SK-N-SH treated with all-trans-retinoic acid at 6 μM for 48 hours (cell line): ENCODE measurements around the gene CACNA1C.

Experiments
- ATAC-seq: fragments of 200-7000 bp; cut with Tn5 transposase; 3 replicates; pipeline ENCODE4 v1.9.1; 2020; ENCODE audit warnings: mild to moderate bottlenecking, moderate library complexity
- ARNTL ChIP-seq: fragments of 450-650 bp; formaldehyde crosslinking; IDR thresholded peaks from 2 replicates; pipeline ENCODE4 v1.5.0; 2020; ENCODE audit warnings: low read depth, mild to moderate bottlenecking, moderate library complexity, borderline replicate concordance
- BACH2 ChIP-seq: fragments of 250-450 bp; sonication (Bioruptor Pico); IDR thresholded peaks from 2 replicates; pipeline ENCODE4 v1.9.0; 2021; ENCODE audit warnings: mild to moderate bottlenecking, borderline replicate concordance
- CSDC2 ChIP-seq: fragments of 250-450 bp; sonication (Bioruptor Pico); IDR thresholded peaks from 2 replicates; pipeline ENCODE4 v1.5.0; 2020; ENCODE audit warnings: mild to moderate bottlenecking, moderate library complexity
- ESRRG ChIP-seq: fragments of 250-450 bp; sonication (Bioruptor Pico); IDR thresholded peaks from 2 replicates; pipeline ENCODE4 v1.6.1; 2021; ENCODE audit warnings: mild to moderate bottlenecking
- OSR1 ChIP-seq: fragments of 250-450 bp; sonication (Bioruptor Pico); IDR thresholded peaks from 2 replicates; pipeline ENCODE4 v1.8.0; 2022; ENCODE audit warnings: moderate library complexity, mild to moderate bottlenecking, inconsistent platforms
- POU6F1 ChIP-seq: fragments of 250-450 bp; sonication (Bioruptor Pico); IDR thresholded peaks from 2 replicates; pipeline ENCODE4 v1.8.0; 2021; ENCODE audit warnings: low read depth, mild to moderate bottlenecking, moderate library complexity, borderline replicate concordance
- PPARA ChIP-seq: fragments of 250-450 bp; sonication (Bioruptor Pico); IDR thresholded peaks from 2 replicates; pipeline ENCODE4 v1.5.0; 2020; ENCODE audit warnings: mild to moderate bottlenecking, borderline replicate concordance
- RARB ChIP-seq: fragments of 250-450 bp; sonication (Bioruptor Pico); IDR thresholded peaks from 2 replicates; pipeline ENCODE4 v1.8.0; 2021; ENCODE audit warnings: mild to moderate bottlenecking, moderate library complexity
- TCF4 ChIP-seq: fragments of 250-450 bp; sonication (Bioruptor Pico); IDR thresholded peaks from 2 replicates; pipeline ENCODE4 v1.8.0; 2021; ENCODE audit warnings: mild to moderate bottlenecking, moderate library complexity, borderline replicate concordance
- TOX ChIP-seq: fragments of 250-450 bp; sonication (Bioruptor Pico); IDR thresholded peaks from 2 replicates; pipeline ENCODE4 v1.8.0; 2021; ENCODE audit warnings: mild to moderate bottlenecking, moderate library complexity, borderline replicate concordance
- ZC3H10 ChIP-seq: fragments of 250-450 bp; sonication (Bioruptor Pico); IDR thresholded peaks from 2 replicates; pipeline ENCODE4 v1.5.1; 2021; ENCODE audit warnings: mild to moderate bottlenecking, moderate library complexity
- ZFP3 ChIP-seq: fragments of 250-450 bp; sonication (Bioruptor Pico); IDR thresholded peaks from 2 replicates; pipeline ENCODE4 v1.5.0; 2020; ENCODE audit warnings: mild to moderate bottlenecking, moderate library complexity
- ZFP30 ChIP-seq: fragments of 450-650 bp; formaldehyde crosslinking; IDR thresholded peaks from 2 replicates; pipeline ENCODE4 v1.5.0; 2022; ENCODE audit warnings: mild to moderate bottlenecking, moderate library complexity
- ZNF565 ChIP-seq: fragments of 450-650 bp; formaldehyde crosslinking; conservative IDR thresholded peaks from 2 replicates; pipeline ENCODE4 v1.5.0; 2020; ENCODE audit warnings: low read depth, mild to moderate bottlenecking, moderate library complexity
- ZNF70 ChIP-seq: fragments of 450-650 bp; formaldehyde crosslinking; IDR thresholded peaks from 2 replicates; pipeline ENCODE4 v1.5.0; 2020; ENCODE audit warnings: mild to moderate bottlenecking, moderate library complexity
- ZNF8 ChIP-seq: fragments of 450-650 bp; formaldehyde crosslinking; IDR thresholded peaks from 2 replicates; pipeline ENCODE4 v1.5.0; 2020; ENCODE audit warnings: mild to moderate bottlenecking, moderate library complexity
- TF ChIP-seq, protein P1 (sequence below): fragments of 250-450 bp; sonication (Bioruptor Pico); IDR thresholded peaks from 2 replicates; pipeline ENCODE4 v1.5.1; 2021; ENCODE audit warnings: mild to moderate bottlenecking, moderate library complexity
- TF ChIP-seq, protein P2 (sequence below): fragments of 250-450 bp; sonication (Bioruptor Pico); IDR thresholded peaks from 2 replicates; pipeline ENCODE4 v1.5.1; 2020; ENCODE audit warnings: low read depth, mild to moderate bottlenecking, moderate library complexity
- TF ChIP-seq, protein P3 (sequence below): fragments of 250-450 bp; sonication (Bioruptor Pico); IDR thresholded peaks from 2 replicates; pipeline ENCODE4 v1.5.0; 2020; ENCODE audit warnings: mild to moderate bottlenecking, moderate library complexity
- TF ChIP-seq, protein P4 (sequence below): fragments of 250-450 bp; sonication (Bioruptor Pico); IDR thresholded peaks from 2 replicates; pipeline ENCODE4 v1.8.0; 2020; ENCODE audit warnings: mild to moderate bottlenecking, moderate library complexity, borderline replicate concordance

The CACNA1C gene

GRCh38 chr12:2352203-2352602 lies 299.4 kb downstream of the CACNA1C start:
- TF ChIP-seq ESRRG: no peak
- TF ChIP-seq ARNTL (CRISPR knock-in tag): no peak
- no peak for TF ChIP-seq TOX (CRISPR knock-in tag)
- TF ChIP-seq, protein P1, sequence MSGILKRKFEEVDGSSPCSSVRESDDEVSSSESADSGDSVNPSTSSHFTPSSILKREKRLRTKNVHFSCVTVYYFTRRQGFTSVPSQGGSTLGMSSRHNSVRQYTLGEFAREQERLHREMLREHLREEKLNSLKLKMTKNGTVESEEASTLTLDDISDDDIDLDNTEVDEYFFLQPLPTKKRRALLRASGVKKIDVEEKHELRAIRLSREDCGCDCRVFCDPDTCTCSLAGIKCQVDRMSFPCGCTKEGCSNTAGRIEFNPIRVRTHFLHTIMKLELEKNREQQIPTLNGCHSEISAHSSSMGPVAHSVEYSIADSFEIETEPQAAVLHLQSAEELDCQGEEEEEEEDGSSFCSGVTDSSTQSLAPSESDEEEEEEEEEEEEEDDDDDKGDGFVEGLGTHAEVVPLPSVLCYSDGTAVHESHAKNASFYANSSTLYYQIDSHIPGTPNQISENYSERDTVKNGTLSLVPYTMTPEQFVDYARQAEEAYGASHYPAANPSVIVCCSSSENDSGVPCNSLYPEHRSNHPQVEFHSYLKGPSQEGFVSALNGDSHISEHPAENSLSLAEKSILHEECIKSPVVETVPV: no peak
- TF ChIP-seq, protein P2, sequence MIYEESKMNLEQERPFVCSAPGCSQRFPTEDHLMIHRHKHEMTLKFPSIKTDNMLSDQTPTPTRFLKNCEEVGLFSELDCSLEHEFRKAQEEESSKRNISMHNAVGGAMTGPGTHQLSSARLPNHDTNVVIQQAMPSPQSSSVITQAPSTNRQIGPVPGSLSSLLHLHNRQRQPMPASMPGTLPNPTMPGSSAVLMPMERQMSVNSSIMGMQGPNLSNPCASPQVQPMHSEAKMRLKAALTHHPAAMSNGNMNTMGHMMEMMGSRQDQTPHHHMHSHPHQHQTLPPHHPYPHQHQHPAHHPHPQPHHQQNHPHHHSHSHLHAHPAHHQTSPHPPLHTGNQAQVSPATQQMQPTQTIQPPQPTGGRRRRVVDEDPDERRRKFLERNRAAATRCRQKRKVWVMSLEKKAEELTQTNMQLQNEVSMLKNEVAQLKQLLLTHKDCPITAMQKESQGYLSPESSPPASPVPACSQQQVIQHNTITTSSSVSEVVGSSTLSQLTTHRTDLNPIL: no peak
- TF ChIP-seq ZNF8 (CRISPR knock-in tag): no peak
- TF ChIP-seq ZFP30: no peak
- ATAC-seq: no peak

DNA sequence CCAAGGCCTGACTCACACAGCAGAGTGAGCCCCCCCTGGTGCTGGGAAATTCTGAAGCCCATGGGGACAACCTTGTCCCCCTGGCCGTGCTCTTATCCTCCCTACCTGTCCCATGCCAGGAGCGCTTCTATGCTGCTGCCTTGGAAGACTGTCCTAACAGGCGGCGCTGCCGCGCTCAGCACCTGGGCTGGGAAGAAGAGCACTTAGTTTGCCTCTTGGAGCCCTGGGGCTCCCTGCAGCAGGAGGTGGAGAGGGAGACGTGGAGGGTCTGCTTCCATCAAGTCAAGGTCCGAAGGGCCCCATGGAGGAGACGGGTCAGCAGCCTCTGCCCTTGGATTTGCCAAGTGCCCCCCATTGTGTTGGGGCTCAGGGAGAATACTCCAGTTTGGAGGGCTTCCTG lies 300.5 kb downstream of the CACNA1C start:
- ATAC-seq: no peak
- TF ChIP-seq PPARA (no peak), ZC3H10 (CRISPR knock-in tag) (no peak), TOX (CRISPR knock-in tag) (no peak), ESRRG (no peak), BACH2 (CRISPR knock-in tag) (no peak), POU6F1 (CRISPR knock-in tag) (no peak), ZNF565 (CRISPR knock-in tag) (no peak), TCF4 (CRISPR knock-in tag) (no peak), CSDC2 (CRISPR knock-in tag) (no peak), ZFP30 (no peak)
- TF ChIP-seq, protein P3, sequence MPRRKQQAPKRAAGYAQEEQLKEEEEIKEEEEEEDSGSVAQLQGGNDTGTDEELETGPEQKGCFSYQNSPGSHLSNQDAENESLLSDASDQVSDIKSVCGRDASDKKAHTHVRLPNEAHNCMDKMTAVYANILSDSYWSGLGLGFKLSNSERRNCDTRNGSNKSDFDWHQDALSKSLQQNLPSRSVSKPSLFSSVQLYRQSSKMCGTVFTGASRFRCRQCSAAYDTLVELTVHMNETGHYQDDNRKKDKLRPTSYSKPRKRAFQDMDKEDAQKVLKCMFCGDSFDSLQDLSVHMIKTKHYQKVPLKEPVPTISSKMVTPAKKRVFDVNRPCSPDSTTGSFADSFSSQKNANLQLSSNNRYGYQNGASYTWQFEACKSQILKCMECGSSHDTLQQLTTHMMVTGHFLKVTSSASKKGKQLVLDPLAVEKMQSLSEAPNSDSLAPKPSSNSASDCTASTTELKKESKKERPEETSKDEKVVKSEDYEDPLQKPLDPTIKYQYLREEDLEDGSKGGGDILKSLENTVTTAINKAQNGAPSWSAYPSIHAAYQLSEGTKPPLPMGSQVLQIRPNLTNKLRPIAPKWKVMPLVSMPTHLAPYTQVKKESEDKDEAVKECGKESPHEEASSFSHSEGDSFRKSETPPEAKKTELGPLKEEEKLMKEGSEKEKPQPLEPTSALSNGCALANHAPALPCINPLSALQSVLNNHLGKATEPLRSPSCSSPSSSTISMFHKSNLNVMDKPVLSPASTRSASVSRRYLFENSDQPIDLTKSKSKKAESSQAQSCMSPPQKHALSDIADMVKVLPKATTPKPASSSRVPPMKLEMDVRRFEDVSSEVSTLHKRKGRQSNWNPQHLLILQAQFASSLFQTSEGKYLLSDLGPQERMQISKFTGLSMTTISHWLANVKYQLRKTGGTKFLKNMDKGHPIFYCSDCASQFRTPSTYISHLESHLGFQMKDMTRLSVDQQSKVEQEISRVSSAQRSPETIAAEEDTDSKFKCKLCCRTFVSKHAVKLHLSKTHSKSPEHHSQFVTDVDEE (CRISPR knock-in tag): no peak
- TF ChIP-seq, protein P4, sequence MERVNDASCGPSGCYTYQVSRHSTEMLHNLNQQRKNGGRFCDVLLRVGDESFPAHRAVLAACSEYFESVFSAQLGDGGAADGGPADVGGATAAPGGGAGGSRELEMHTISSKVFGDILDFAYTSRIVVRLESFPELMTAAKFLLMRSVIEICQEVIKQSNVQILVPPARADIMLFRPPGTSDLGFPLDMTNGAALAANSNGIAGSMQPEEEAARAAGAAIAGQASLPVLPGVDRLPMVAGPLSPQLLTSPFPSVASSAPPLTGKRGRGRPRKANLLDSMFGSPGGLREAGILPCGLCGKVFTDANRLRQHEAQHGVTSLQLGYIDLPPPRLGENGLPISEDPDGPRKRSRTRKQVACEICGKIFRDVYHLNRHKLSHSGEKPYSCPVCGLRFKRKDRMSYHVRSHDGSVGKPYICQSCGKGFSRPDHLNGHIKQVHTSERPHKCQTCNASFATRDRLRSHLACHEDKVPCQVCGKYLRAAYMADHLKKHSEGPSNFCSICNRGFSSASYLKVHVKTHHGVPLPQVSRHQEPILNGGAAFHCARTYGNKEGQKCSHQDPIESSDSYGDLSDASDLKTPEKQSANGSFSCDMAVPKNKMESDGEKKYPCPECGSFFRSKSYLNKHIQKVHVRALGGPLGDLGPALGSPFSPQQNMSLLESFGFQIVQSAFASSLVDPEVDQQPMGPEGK (CRISPR knock-in tag): no peak
- TF ChIP-seq, protein P1: no peak
- TF ChIP-seq, protein P2: no peak

GRCh38 chr12:2353691-2354090 lies 300.9 kb downstream of the CACNA1C start:
- no peak for ATAC-seq
- no peak for TF ChIP-seq CSDC2 (CRISPR knock-in tag)
- no peak for TF ChIP-seq ZFP3 (CRISPR knock-in tag)
- TF ChIP-seq TOX (CRISPR knock-in tag): no peak
- no peak for TF ChIP-seq POU6F1 (CRISPR knock-in tag)
- TF ChIP-seq, protein P2: no peak
- TF ChIP-seq ZNF565 (CRISPR knock-in tag): no peak
- no peak for TF ChIP-seq OSR1 (CRISPR knock-in tag)
- TF ChIP-seq PPARA: no peak
- no peak for TF ChIP-seq TCF4 (CRISPR knock-in tag)
- TF ChIP-seq RARB (CRISPR knock-in tag): no peak
- no peak for TF ChIP-seq BACH2 (CRISPR knock-in tag)
- no peak for TF ChIP-seq ARNTL (CRISPR knock-in tag)
- TF ChIP-seq ZNF70: no peak
